ENCODE measurements around the gene SLIT3.

DNA sequence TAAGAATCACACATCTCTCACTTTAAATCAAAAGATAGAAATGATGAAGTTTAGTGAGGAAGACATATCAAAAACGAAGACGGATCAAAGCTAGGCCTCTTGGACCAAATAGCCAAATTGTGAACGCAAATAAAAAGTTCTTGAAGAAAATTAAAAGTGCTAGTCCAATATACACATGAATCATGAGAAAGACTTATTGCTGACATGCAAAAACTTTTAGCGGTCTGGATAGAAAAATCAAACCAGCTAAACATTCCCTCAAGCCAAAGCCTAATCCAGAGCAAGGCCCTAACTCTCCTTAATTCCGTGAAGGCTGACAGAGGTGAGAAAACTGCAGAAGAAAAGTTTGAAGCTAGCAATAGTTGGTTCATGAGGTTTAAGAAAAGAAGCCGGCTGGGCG lies 557.3 kb downstream of the SLIT3 start:
- TF ChIP-seq CTCF (IDR thresholded peaks at IDR 0.05) (no peak), POLR2A (IDR thresholded peaks at IDR 0.05) (no peak)
